GM18858 (cell line): ENCODE results near the gene SUPT3H.
"Not testable (repeated sequence)": the region's sequence is repeated elsewhere in the genome, so short reads cannot be mapped to it uniquely, and the experiment has no call there.

Experiments used
- ATAC-seq: cut with Tn5 transposase; IDR thresholded peaks from one replicate; pipeline ENCODE4 v1.9.1; 2021; ENCODE audit not compliant: unreplicated experiment

The SUPT3H gene

DNA sequence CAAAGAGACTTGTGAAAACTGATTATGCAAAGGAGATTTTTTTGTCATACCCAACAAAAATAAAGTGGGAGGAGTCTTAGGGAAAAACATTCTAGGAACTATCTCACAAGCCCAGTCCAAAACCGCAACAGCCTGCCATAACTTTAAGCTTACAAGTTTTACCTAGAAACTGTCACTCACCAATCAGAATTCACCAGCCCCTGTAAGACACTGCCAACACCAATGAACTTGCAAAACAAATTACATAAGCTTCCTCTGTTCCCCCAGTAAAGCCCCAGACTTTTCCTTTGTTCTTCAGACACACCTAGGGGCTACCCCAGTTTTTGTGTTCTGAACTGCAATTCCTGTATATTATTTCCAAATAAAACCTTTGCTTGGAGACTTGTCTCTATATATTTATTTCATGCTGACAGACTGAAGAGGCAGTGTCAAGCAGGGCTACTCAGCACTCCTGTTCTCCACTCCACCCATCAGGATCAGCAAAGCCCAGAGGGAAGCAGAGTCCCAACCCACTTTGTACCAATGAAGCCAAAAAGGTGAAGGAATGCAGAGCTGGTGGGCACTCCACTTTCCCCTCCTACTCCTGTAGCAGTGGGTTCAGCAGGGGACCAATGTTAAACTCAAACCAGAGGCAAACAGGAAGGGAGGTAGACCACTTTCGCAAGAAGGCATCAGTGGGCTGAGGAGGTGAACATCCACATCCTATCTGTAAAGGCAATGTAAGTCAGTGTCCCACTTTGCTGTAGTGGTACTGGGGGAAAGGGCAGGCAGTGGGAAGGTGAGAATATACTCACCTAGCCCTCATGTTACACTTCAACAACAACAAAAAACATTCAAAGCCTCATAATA, 192.1 kb downstream of the SUPT3H start:
- ATAC-seq, result no peak

- ATAC-seq, result no peak
Measured at GRCh38 chr6:45184937-45185336, 192.8 kb downstream of the SUPT3H start.

DNA sequence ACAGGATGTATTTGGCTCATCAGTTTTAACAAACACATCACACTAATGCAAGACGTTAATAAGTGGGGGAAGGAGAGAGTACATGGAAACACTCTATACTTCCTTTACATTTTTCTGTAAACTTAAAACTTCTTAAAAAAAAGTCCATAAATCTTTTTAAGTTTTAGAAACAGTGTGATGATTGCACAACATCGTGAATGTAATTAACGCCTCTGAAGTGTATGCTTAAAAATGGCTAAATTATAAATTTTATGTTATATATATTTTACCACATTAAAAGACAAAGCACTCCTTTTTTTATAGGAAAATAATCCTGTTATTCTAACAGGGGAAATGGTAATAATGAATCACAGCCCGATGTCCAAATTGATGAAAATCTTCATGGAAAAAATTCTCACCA, 193.7 kb downstream of the SUPT3H start:
- no peak for ATAC-seq

GRCh38 chr6:45176373-45176772, 201.4 kb downstream of the SUPT3H start:
- not testable (repeated sequence) for ATAC-seq

DNA sequence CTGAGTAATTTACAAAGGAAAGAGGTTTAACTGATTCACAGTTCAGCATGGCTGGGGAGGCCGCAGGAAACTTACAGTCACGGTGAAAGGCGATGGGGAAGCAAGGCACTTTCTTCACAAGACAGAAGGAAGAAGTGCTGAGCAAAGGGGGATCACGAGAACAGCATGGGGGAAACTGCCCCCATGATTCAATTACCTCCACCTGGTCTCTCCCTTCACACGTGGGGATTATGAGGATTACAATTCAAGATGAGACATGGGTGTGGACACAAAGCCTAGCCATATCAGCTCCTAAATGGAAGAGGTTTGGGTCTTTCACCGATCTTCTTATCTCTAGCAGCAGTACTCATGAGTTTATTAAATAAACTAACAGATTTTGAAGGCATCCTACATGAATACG, 202.5 kb downstream of the SUPT3H start:
- ATAC-seq, result no peak

DNA sequence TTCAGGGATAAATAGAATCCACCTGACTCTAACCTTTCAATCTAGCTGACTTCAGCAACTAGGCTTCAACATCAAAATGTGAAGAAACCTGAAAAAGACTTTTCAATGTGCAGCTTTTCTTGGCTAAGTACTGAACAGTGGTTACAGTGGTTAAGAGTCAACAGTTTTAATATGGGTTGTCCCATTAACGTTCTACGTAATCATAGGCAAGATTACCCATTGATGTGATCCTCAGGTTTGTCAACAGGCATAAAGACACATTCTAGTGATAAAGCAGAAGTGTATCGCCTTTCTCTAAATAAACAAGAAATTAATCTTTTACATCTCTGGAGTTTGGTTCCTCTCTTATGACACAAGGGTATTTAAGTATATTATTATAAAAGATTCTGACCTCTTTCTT, 203.7 kb downstream of the SUPT3H start:
- ATAC-seq, result no peak

GRCh38 chr6:45171380-45171779, 206.4 kb downstream of the SUPT3H start:
- ATAC-seq, result no peak

- ATAC-seq, result no peak
Measured at GRCh38 chr6:45170309-45170708, 207.4 kb downstream of the SUPT3H start.

GRCh38 chr6:45169815-45170214, 207.9 kb downstream of the SUPT3H start:
- ATAC-seq, result no peak

DNA sequence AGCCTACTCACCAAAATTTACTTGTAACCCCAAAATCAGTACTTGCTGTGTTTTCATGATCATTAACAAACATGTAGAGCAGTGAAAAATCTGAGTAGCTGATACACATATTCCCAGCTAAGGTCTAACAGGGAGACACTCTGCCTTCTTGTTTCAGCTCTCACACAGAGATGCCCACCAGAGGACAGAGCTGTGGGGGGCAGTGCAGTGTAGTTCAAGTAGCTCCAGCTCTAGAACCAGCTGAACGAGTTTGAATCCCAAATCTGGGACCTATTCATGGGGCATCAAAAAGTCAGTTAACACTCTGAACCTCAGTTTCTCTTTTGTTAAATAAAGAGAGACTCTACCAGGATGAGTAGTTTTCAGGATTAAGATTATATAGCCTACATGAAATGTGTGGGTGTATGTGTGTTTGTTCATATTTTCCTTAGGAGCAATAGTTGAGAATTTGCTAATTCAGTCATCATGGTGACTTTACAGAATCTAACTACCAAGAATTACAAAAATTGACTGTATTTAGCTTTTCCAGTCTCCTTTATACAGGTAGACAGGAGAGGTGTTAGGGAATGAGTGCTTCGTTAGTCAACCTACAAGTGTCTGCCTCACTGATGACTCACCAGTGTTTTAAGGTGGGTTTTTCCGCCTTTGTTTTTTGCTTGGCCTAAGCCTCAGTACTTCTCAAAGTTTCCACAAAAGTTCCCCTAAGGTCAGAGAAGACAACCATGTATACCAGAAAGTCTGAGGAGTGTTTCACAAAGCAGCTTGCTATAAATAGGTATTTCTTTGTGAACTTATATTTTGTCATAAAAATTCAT, 213.6 kb downstream of the SUPT3H start:
- peak; percentile 92 for ATAC-seq

- no peak for ATAC-seq
Measured at GRCh38 chr6:45160305-45160704, 217.4 kb downstream of the SUPT3H start.

- ATAC-seq, result peak; percentile 97
Measured at GRCh38 chr6:45156075-45156474, 221.7 kb downstream of the SUPT3H start.

GRCh38 chr6:45155341-45155894, 222.3 kb downstream of the SUPT3H start:
- ATAC-seq, result no peak

DNA sequence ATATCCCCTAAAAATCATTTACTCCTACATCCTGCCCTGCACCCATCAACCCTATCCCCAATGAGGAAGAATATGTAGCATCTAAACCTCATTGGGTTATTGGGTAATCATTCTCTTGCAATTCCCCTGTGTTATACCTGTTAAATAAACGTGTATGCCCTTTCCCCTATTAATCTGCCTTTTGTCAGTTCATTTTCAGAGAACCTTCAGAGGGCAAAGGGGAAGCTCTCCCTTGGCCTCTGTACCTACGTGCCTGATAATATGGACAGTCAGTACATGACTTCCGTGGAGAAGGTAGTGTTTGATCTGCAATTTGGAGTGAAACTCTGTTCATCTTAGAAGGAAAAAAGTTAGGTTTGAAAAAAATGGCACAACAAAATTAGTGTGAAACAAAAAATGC, 223.1 kb downstream of the SUPT3H start:
- no peak for ATAC-seq

- no peak for ATAC-seq
Measured at GRCh38 chr6:45148711-45149341, 228.9 kb downstream of the SUPT3H start.

- no peak for ATAC-seq
Measured at GRCh38 chr6:45148278-45148677, 229.5 kb downstream of the SUPT3H start.

DNA sequence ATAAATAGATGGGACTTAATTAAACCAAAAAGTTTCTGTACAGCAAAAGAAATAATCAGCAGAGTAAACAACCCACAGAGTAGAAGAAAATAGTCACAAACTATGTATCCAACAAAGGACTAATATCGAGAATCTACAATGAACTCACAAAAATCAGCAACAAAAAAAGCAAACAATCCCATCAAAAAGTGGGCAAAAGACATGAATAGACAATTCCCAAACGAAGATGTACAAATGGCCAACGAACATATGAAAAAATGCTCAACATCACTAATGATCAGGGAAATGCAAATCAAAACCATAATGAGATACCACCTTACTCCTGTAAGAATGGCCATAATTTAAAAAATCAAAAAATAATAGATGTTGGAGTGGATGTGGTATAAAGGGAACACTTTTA, 232.1 kb downstream of the SUPT3H start:
- ATAC-seq, result not testable (repeated sequence)

DNA sequence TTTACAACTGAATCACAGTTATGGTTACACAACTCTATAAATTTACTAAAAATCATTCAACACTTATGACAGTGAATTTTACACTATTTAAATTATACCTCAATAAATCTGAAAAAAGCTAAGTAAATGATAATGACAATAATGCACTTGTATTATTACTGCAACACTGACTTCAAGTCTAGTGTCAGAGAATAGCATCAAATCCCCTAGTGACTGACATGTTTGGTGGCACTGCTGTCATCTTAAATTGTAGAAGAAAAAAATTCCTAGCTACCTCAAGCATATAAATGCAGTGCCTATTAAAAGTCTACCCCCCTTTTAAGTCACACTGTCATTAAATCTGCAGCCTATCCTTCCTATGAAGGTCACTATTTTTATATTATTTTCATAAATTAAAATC, 239.0 kb downstream of the SUPT3H start:
- no peak for ATAC-seq

DNA sequence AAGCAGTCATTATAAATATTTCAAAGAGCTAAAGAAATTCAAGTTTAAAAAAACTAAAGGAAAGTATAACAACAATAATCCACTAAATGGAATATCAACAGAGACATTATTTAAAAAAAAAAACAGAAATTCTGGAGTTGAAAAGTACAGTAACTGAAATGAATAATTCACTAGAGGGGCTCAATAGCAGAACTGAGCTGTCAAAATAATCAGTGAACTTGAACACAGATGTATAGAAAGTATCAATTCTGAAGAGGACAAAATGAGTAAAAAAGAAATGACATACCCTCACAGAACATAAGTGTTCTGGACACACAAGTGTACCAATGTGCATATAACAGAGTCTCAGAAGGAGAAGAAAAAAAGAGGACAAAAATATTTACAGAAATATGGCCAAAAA, 241.2 kb downstream of the SUPT3H start:
- no peak for ATAC-seq

GRCh38 chr6:45132658-45133294, 245.0 kb downstream of the SUPT3H start:
- no peak for ATAC-seq

- ATAC-seq, result no peak
Measured at GRCh38 chr6:45132059-45132458, 245.7 kb downstream of the SUPT3H start.
